Activated effector memory CD4-positive, alpha-beta T cell treated with anti-CD3 and anti-CD28 coated beads, Interleukin-2, amount 50 U/mL, for 16 hours (primary cell): ENCODE measurements around the gene FAM83E.

ENCODE experiments used
- DNase-seq: peaks from one replicate; pipeline ENCODE4 v3.0.0-alpha.2; 2020

Gene FAM83E

GRCh38 chr19:48571378-48572162 lies 43.3 kb downstream of the FAM83E start:
- DNase-seq = no peak

DNA sequence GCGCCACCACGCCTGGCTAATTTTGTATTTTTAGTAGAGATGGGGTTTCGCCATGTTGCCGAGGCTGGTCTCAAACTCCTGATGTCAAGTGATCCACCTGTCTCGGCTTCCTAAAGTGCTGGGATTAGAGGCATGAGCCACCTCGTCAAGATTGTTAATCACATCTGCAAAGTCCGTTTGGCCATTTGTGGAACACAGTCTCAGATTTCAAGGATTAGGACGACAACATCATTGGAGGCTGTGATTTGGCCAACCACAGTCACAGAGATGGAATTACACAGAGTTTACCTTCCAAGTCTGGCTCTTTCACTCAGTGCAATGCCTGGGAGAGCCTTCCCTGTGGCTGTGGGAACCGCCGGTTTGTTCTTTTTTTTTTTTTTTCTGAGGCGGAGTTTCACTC lies 45.1 kb downstream of the FAM83E start:
- DNase-seq = no peak

DNA sequence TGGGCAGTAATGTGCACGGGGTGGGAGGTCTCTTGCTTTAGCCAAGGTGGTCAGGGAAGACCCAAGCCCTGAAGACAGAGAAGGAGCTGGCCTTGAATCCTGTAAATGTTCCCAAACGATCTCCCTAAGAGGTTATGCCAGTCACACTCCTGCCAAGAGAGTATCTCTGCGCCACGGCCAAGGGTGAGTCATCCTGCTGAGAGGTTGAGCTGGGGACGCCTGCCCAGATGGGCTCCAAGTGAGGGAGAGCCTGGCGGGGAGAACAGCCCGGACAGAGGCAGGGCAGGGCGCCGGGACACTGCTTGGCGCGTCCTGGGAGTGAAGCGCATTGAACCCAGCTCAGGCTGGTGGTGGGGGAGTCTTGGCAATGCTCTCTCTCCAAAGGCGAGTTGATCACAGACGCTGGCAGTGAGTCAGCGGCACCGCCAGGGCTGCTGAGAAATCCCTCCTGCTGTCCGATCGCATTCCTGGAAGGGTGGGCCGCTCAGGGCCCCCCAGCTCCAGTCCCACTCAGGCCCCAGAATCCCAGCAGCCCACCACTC lies 46.5 kb downstream of the FAM83E start:
- DNase-seq = no peak

DNA sequence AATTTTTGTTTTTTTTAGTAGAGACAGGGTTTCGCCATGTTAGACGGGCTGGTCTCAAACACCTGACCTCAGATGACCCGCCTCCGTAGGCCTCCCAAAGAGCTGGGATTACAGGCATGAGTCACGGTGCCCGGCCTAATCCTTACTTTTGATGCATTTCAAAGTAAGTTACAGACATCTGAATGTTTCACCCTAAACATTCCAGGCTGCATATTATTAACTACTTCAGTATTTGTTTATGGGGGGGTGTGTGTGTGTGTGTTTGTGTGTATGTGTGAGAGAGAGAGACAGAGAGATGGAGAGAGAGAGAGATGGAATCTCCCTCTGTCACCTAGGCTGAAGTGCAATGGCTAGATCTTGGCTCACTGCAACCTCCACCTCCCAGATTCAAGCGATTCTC lies 49.8 kb downstream of the FAM83E start:
- no peak for DNase-seq
